Fibroblast of villous mesenchyme (primary cell): ENCODE measurements around the gene LSS. TPM values are rescaled to one million over a fixed set of nuclear protein-coding genes. Genes with fewer than 3 reads are reported as not detected.

Source experiments
- DNase-seq: peaks from one replicate; pipeline ENCODE4 v3.0.0-alpha.2; 2010; ENCODE audit warnings: low read depth
- H3K4me3 ChIP-seq: 2 replicates; pipeline ENCODE4 v1.5.1; 2011; ENCODE audit warnings: low read depth, mild to moderate bottlenecking, low read length
- total RNA-seq: library from RNA; depleted of rRNA; stranded (reverse); fragments of >200 nt; gene quantifications from 2 replicates; pipeline ENCODE4 v1.2.3, GENCODE V29; 2012
- TF ChIP-seq, protein P1 (sequence below): IDR thresholded peaks from 2 replicates; pipeline ENCODE4 v1.5.1; 2012; ENCODE audit warnings: low read depth, mild to moderate bottlenecking, low read length; ENCODE audit not compliant: insufficient read depth

LSS gene
- total RNA-seq, 1 donor, result 139 TPM

- TF ChIP-seq, protein P1, sequence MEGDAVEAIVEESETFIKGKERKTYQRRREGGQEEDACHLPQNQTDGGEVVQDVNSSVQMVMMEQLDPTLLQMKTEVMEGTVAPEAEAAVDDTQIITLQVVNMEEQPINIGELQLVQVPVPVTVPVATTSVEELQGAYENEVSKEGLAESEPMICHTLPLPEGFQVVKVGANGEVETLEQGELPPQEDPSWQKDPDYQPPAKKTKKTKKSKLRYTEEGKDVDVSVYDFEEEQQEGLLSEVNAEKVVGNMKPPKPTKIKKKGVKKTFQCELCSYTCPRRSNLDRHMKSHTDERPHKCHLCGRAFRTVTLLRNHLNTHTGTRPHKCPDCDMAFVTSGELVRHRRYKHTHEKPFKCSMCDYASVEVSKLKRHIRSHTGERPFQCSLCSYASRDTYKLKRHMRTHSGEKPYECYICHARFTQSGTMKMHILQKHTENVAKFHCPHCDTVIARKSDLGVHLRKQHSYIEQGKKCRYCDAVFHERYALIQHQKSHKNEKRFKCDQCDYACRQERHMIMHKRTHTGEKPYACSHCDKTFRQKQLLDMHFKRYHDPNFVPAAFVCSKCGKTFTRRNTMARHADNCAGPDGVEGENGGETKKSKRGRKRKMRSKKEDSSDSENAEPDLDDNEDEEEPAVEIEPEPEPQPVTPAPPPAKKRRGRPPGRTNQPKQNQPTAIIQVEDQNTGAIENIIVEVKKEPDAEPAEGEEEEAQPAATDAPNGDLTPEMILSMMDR, result no peak
- H3K4me3 ChIP-seq, result no peak overlapping the region
- DNase-seq, result no peak
Measured at GRCh38 chr21:46190491-46191131, 38.0 kb downstream of the LSS start.

GRCh38 chr21:46189959-46190490, 38.5 kb downstream of the LSS start:
- DNase-seq, result no peak
- TF ChIP-seq, protein P1, result no peak
- H3K4me3 ChIP-seq, result no peak overlapping the region

DNA sequence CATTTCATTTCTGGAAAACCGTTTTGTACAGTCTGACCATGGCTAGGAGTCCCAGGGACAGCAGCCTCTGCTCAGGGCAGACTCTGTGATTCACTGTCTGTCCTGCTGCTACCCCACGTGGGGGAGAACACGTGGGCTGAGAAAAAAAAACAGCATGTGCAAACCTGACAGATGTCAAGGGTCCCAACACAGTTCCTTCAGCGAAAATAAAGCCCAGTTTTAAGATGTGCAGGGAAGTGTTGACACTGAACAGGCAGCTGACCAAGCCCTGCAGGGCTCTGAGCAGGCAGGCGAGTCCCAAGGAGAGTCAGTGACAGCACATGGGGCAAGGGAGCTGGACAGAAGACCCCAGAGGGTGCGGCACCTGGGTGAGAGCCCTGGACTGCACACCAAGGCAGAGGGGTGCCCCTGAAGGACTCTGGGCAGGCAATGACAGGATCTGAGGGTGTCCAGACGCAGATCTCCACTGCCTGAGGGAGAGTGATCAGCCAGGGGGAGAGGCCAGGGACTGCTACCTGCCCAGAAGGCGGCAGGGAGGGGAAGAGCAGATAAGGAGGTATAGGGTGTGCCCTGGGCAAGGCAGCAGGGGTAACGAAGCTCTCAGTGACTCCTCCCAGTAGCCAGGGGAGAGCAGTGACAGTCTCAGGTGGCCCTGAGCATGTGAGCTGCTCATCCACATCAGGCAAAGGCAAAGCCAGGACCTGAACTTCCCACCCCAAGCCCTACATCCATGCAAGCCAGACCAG, 39.2 kb downstream of the LSS start:
- TF ChIP-seq, protein P1, result no peak
- DNase-seq, result peak; percentile 65
- no peak overlapping the region for H3K4me3 ChIP-seq

GRCh38 chr21:46188226-46189212, 40.1 kb downstream of the LSS start:
- TF ChIP-seq, protein P1, result no peak
- peak; percentile 74 for DNase-seq
- H3K4me3 ChIP-seq, result no peak overlapping the region

GRCh38 chr21:46187814-46188213, 40.8 kb downstream of the LSS start:
- TF ChIP-seq, protein P1, result no peak
- no peak for DNase-seq
- H3K4me3 ChIP-seq, result no peak overlapping the region

GRCh38 chr21:46187261-46187660, 41.3 kb downstream of the LSS start:
- no peak overlapping the region for H3K4me3 ChIP-seq
- TF ChIP-seq, protein P1, result no peak
- no peak for DNase-seq
